Right lobe of liver (tissue), 4 donors: ENCODE measurements around the gene GNB4.

Experiments used
- POLR2A ChIP-seq: fragments of 450-650 bp; IDR thresholded peaks from one replicate; pipeline ENCODE4 v1.6.1; 2017; ENCODE audit warnings: antibody characterized with exemption, mild to moderate bottlenecking
- TF ChIP-seq, protein P1 (sequence below), 4 donors: fragments of 200-600 bp in 3 of 4; fragments of 450-650 bp in 1 of 4; IDR thresholded peaks; one replicate each; pipeline versions ENCODE4 v1.5.1 to v1.8.0; 2016 to 2022; ENCODE audit warnings: antibody characterized with exemption in 4 of 4, mild to moderate bottlenecking in 2 of 4
- donor health status: DM: no; HTN: no; CAD: no.
- donor health status: DM: no; HTN: no; CAD: no.
- donor health status: DM: no; HTN: yes; CAD: no.

GRCh38 chr3:179401561-179401960, 49.7 kb downstream of the GNB4 start:
- TF ChIP-seq, protein P1, sequence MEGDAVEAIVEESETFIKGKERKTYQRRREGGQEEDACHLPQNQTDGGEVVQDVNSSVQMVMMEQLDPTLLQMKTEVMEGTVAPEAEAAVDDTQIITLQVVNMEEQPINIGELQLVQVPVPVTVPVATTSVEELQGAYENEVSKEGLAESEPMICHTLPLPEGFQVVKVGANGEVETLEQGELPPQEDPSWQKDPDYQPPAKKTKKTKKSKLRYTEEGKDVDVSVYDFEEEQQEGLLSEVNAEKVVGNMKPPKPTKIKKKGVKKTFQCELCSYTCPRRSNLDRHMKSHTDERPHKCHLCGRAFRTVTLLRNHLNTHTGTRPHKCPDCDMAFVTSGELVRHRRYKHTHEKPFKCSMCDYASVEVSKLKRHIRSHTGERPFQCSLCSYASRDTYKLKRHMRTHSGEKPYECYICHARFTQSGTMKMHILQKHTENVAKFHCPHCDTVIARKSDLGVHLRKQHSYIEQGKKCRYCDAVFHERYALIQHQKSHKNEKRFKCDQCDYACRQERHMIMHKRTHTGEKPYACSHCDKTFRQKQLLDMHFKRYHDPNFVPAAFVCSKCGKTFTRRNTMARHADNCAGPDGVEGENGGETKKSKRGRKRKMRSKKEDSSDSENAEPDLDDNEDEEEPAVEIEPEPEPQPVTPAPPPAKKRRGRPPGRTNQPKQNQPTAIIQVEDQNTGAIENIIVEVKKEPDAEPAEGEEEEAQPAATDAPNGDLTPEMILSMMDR (IDR thresholded peaks at IDR 0.05), result no peak
- TF ChIP-seq POLR2A, result no peak
